Fibroblast of peridontal ligament (primary cell): ENCODE data around the gene ABCA1.
"Not testable (repeated sequence)": the region's sequence is repeated elsewhere in the genome, so short reads cannot be mapped to it uniquely, and the experiment has no call there.

Experiments used
- DNase-seq: peaks from one replicate; pipeline ENCODE4 v3.0.0-alpha.2; 2010; ENCODE audit errors: extremely low read depth

ABCA1 gene

GRCh38 chr9:104927912-104928740, at the start of gene ABCA1:
TSS of gene ABCA1 (minus strand) at chr9:104928155. CDS start at chr9:104903679, 24,476 bp downstream.
- peak; percentile 77 for DNase-seq

GRCh38 chr9:104977580-104977979, 49.6 kb upstream of the ABCA1 start:
- no peak for DNase-seq

- peak; percentile 36 for DNase-seq
Observed at GRCh38 chr9:104977168-104977567, 49.2 kb upstream of the ABCA1 start.

GRCh38 chr9:104975966-104976595, 48.1 kb upstream of the ABCA1 start:
- not testable (repeated sequence) for DNase-seq

- DNase-seq = no peak
Observed at GRCh38 chr9:104974053-104974962, 46.4 kb upstream of the ABCA1 start.

GRCh38 chr9:104972242-104972866, 44.4 kb upstream of the ABCA1 start:
- no peak for DNase-seq

- no peak for DNase-seq
Observed at GRCh38 chr9:104971511-104971910, 43.6 kb upstream of the ABCA1 start.

- peak; percentile 31 for DNase-seq
Observed at GRCh38 chr9:104970271-104970987, 42.5 kb upstream of the ABCA1 start.

GRCh38 chr9:104969116-104969515, 41.2 kb upstream of the ABCA1 start:
- no peak for DNase-seq

- peak; percentile 97 for DNase-seq
Observed at GRCh38 chr9:104968025-104968982, 40.3 kb upstream of the ABCA1 start.

- no peak for DNase-seq
Observed at GRCh38 chr9:104963076-104963475, 35.1 kb upstream of the ABCA1 start.

GRCh38 chr9:104961701-104962359, 33.9 kb upstream of the ABCA1 start:
- DNase-seq = no peak

- no peak for DNase-seq
Observed at GRCh38 chr9:104961238-104961637, 33.3 kb upstream of the ABCA1 start.

GRCh38 chr9:104960662-104961061, 32.7 kb upstream of the ABCA1 start:
- no peak for DNase-seq

GRCh38 chr9:104958751-104959150, 30.8 kb upstream of the ABCA1 start:
- DNase-seq = no peak

GRCh38 chr9:104958006-104958405, 30.1 kb upstream of the ABCA1 start:
- not testable (repeated sequence) for DNase-seq

- DNase-seq = no peak
Observed at GRCh38 chr9:104951487-104951886, 23.5 kb upstream of the ABCA1 start.

- no peak for DNase-seq
Observed at GRCh38 chr9:104950838-104951237, 22.9 kb upstream of the ABCA1 start.

- no peak for DNase-seq
Observed at GRCh38 chr9:104948277-104948676, 20.3 kb upstream of the ABCA1 start.
